ENCODE results near the gene AHNAK.
"Not testable (repeated sequence)": the region's sequence is repeated elsewhere in the genome, so short reads cannot be mapped to it uniquely, and the experiment has no call there.

Gene AHNAK

DNA sequence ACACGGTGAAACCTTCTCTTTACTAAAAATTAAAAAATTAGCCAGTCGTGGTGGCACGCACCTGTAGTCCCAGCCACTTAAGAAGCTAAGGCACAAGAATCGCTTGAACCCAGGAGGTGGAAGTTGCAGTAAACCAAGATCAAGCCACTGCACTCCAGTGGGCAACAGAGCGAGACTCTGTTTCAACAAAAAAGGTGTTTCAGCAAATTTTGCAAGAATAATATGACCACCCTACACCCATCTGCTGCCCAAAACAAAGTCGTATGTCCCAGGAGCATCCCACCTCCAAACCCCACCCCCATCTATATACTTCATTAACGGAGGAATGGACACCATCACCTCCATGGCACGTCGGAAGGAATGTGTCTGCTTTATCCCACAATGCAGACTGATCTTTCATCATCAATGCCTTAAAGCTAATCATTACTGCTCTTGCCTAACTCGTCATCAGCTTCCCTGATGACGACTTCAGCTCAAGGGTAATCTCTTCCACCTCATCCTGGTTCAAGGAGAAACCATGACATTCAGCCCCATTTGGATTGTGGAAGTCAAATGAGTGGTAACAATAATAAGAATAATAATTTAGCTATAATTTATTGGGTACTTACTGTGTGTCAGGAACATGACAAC is 93.7 kb downstream of the AHNAK start:
- no peak for DNase-seq

DNA sequence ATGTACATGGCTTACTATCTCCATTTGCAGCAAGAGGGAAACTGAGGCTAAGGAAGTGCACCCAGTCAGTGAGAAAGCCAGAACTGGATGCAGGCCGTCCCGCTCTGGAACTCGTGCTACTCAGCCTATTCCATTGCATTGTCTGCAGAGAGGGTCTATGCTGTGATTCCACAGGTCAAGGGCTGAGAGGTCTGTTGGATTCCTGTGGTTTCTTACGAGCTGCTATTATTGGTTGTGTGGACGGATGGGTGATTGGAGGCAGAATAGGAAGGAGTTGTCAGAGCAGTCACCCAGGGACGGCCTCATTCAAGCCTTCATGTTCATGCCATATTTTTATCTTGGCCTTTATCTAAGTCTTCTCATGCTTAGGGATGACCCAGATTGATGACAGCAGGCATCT is 94.3 kb downstream of the AHNAK start:
- no peak for DNase-seq

GRCh38 chr11:62451241-62451621 is 95.4 kb downstream of the AHNAK start:
- no peak for DNase-seq

GRCh38 chr11:62450543-62451240 is 95.9 kb downstream of the AHNAK start:
- no peak for DNase-seq

DNA sequence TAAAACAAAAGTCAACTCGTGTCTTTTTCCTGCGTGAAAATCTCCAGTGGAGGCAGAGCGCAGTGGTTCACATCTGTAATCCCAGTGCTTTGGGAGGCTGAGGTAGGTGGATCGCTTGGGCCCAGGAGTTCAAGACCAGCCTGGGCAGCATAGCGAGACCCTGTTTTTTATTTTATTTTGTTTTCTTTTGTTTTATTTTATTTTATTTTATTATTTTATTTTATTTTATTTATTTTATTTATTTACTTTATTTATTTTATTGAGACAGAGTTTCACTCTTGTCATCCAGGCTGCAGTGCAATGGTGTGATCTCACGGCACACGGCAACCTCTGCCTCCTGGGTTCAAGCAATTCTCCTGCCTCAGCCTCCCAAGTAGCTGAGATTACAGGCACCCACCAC is 96.7 kb downstream of the AHNAK start:
- not testable (repeated sequence) for DNase-seq

DNA sequence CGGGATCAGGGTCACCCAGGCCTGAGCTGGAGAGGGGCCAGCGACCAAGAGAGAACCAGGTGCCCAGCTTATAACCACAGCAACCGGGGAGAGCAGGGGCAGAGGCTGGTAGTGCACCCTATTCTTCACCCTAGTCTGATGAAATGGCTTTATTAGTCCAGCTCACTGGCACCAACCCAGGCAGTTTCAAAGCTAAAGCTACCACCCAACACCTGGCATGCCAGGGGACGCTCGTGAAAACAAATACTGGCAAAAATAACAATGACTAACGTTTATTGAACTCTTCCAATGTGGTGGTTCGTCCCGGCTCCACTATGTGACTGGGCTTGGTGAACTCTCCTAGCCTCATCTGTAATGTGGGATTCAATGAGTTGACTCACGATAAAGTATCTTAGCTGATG is 97.2 kb downstream of the AHNAK start:
- peak; percentile 50 for DNase-seq

- no peak for DNase-seq
These were observed 100.5 kb downstream of the AHNAK start for GRCh38 chr11:62446091-62446490.

DNA sequence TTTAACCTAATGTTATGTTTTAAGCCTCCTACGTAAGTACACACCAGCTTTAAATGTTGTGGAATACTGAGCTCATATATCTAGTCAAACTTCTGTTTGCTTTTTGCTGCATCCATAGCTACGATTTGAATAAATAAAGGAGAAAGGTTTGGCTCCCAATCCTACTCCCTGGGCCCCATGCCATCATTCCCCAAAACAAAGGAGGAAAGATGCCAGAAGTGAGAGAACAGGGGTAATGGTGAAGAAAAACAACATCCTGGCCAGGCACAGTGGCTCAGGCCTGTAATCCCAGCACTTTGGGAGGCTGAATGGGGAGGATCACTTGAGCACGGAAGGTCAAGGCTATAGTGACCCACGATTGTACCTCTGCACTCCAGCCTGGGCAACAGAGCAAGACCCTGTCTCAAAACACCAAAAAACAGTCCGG is 101.3 kb downstream of the AHNAK start:
- peak; percentile 24 for DNase-seq

GRCh38 chr11:62444835-62445234 is 101.8 kb downstream of the AHNAK start:
- DNase-seq = no peak

- DNase-seq = no peak
These were observed 102.3 kb downstream of the AHNAK start for GRCh38 chr11:62444236-62444833.

- DNase-seq = no peak
These were observed 103.0 kb downstream of the AHNAK start for GRCh38 chr11:62443390-62444235.

DNA sequence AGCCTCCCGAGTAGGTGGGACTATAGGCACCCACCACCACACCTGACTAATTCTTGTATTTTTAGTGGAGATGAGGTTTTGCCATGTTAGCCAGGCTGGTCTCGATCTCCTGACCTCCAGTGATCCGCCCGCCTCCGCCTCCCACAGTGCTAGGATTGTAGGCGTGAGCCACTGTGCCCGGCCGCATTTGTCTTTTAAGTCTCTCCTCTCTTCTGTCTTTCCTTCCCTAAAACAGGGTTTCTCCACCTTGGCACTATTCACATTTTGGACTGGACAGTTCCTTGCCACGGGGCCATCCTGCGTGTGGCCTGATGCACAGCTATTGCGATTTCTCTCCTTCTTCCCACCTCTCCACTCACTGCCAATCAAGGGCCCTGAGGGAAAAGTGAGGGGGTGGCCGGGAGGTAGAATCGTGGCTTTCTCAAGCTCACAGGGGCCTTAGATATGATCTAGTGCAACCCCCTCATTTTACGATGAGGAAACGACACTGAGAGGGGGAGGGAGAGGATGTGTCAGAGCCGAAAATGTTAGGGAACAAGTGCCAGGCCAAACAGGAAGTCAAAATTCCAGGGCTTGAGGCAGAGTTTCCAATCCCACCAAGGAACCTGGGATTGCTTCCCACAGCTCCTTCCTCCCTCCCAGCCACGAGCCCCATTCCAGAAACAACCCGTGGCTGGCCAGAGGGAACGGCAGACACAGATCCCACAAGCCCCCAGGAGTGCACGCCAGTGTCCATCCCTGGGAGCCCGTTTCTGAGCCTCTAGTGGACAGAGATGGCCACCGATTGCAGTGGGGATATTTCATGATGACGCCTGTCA is 106.6 kb downstream of the AHNAK start:
- no peak for DNase-seq

- no peak for DNase-seq
These were observed 108.0 kb downstream of the AHNAK start for GRCh38 chr11:62438641-62439040.

DNA sequence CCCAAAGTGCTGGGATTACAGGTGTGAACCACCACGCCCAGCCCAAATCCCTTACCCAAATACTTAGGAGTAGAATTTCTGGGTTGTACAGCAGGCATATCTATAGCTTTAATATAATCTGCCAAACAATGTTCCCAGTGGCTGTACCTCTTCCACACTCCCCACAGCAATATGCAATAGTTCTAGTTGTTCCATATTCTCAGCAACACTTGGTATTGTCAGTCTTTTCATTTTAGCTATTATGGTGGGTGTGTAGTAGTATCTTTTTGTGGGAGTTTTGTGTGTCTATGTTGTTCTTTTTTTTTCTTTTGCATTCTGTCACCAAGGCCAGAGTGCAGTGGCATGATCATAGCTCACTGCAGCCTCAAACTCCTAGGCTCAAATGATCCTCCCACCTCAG is 109.0 kb downstream of the AHNAK start:
- no peak for DNase-seq

DNA sequence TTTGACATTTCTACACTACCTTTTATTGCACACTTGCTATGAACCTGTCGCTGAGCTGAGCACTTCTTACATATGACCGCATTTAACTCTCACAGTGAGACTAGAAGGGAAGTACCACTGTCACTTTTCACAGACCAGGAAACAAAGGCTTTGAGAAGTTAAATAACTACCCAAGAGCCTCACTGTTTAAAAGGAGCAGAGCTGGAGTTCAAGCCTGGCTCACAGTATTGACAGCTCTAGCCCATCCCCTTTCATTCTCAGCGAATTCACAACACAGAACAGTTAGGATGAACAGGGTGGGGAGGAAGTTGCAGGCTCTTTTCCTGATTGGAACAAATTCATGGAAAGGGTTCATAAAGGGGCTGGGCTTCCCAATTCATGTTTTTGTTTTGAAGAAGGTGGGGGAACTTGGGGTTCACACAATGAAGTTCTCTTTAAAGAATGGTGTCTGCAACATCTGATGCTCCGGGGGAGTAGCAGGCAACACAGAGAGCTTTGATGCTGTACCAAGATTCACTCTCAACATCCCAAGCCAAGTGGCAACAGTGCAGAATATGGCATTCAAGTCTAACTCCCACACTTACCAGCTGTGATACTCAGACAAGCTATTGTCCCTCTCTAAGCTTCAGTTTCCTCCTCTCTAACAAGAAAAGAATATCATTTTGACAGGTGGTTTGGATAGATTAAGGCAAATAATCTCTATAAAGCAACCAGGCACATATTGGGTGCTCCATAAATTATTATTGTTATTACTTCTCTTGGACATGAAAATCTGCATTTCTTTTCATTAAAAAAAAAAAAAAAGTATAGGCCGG is 110.6 kb downstream of the AHNAK start:
- DNase-seq = no peak

DNA sequence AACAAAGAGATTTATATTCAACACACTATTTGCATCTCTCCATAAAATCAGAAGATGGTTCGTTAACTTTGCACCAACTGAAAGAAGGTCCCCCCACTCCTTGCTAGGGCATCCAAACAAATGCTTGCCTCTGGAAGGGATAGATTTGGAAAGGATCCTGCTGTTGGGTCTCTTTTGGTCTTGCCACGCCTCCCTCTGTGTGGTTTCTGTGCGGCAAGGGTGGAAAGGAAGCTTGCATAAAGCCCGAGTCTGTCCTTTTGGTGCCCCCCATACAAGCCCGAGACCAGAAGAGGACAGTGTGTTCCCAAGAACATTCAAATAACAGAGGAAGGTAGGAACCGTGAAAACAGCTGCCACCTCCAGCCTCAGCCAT is 112.7 kb downstream of the AHNAK start:
- no peak for DNase-seq

GRCh38 chr11:62433141-62433903 is 113.3 kb downstream of the AHNAK start:
- peak; percentile 46 for DNase-seq

DNA sequence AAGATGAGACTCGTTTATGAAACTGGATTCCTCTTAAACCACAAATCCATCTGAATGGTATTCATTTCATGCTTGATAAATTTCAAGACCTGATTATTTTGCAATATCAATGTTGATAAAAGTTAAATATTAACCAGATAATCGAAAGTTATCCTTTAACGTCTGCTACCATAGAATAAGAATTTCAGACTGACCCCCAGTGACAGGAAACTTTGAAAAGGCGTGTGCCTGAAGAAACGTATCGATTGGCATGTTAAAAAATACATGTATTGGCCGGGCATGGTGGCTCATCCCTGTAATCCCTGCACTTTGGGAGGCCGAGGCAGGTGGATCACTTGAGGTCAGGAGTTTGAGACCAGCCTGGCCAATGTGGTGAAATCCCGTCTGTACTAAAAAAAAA is 113.9 kb downstream of the AHNAK start:
- no peak for DNase-seq

GRCh38 chr11:62431171-62431901 is 115.3 kb downstream of the AHNAK start:
- DNase-seq = no peak

DNA sequence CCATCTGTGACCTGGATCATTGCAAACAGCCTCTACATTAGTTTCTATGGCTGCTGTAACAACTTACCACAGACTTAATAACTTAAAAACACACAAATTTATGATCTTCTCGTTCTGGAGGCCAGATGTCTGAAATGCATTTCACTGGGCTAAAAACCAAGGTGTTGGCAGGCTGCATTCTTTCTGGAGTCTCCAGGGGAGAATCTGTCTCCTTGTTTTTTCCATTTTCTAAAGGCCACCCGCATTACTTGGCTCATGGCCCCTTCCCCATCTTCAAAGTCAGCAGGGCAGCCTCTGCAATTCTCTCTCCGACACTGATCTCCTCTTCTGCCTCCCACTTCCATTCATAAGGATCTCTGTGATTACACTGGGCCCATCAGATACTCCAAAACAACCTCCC is 116.2 kb downstream of the AHNAK start:
- DNase-seq = no peak
